GM08714 (cell line): ENCODE measurements around the gene PTPRE.
A peak's percentile ranks its signal among the peaks of the same experiment; 100 is the strongest.

Experiments
- H3K4me3 ChIP-seq: fragments of 200-500 bp; sonication (Bioruptor generic); 2 replicates; pipeline ENCODE4 v1.5.1; 2014; ENCODE audit warnings: mild to moderate bottlenecking, low read length, inconsistent platforms
- ZNF274 ChIP-seq: IDR thresholded peaks from 2 replicates; pipeline ENCODE4 v1.6.1; 2012; ENCODE audit warnings: mild to moderate bottlenecking, low read depth, low read length

PTPRE gene

DNA sequence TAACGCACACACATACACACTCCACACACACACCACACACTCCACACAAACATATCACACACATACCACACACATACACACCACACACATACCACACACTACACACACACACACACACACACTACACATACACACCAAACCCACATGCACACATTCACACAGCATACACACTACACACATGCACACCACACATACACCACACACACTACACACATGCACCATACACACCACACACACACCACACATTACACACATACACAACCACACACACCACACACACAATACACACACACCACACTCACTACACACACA, 153.0 kb downstream of the PTPRE start:
- no peak for TF ChIP-seq ZNF274
- H3K4me3 ChIP-seq = no peak overlapping the region

DNA sequence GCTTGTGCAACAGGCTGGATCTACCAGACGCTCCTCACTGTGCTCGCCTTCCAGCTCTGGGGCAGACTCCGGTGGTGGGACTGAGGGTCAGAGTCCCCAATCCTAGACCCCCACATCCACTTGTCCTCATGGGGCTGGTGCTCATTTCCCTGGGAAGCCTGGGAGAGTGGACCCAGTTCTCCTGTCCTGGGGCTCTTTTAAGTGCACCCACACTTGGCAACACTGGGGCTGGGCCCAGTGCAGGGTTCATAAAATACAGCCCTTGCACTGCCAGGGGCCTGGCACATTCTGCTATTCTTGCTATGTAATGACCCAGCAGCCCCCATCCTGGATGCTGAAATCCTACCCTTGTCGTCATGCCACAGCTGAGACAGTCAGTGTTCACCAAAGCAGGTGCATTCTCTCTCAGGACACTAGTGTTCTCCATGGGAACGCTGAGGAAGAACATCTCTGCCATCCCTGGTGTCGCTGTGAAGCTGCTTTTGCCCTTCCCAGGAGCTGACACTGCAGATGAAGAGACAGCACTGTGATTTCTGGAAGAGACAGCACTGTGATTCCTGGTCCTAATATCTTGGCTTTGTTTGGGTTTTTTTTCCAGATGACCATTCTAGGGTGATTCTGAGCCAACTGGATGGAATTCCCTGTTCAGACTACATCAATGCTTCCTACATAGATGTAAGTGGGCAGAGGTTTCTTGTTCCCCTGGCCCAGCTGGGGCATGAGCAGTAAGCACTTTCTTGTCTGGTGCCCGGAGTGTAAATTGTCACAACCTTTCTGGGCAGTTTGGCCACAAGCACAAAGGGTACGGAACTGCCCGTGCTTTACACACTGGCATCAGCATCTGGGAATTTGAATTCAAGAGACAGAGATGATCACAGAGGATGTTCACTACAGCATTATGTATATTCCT, 153.7 kb downstream of the PTPRE start:
- TF ChIP-seq ZNF274 = no peak
- no peak overlapping the region for H3K4me3 ChIP-seq

DNA sequence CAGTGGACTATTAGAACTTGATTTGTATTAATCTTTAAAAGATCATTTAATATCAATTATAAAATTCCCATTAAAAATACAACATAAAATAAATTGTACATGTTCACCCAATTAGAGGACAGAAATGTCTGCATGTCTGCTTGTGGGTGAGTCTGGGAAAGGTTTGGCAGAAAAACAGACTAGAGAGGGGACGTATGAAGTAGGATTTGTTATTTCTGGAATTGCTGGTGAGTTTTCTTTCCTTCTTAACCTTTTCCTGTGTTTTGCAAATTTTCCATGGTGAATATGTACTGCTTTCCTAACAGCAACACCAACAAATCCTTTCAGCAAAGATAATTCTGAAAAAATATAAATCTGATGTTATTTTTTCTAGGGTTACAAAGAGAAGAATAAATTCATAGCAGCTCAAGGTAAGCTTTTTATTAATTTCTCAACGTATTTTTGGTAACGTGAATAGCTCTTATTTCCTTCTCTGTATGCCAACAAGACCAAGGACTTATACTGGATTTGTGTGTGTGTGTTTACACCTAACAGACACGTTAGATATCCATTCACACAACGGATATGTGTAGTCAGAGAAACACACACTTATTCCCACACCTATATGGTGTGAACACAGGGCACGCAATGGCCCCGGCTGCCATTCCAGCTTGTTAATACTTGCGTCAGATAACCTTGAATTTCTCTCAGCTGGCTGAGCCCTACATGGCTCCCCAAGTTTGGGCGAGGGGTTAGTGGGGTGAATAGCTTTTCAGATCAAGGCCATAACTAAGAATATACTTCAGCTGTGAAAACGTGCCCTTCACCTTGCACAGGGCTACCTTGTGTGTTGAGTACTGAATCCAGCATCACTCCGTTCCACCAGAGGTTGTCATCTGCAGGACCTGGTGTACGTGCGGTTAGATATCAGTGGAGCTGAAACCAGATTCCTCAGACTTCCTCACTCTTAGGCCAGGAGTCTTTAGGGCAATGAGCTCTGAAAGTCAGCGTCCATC, 154.7 kb downstream of the PTPRE start:
- H3K4me3 ChIP-seq = no peak overlapping the region; the same call in 1 of the 2 replicates
- no peak for TF ChIP-seq ZNF274

DNA sequence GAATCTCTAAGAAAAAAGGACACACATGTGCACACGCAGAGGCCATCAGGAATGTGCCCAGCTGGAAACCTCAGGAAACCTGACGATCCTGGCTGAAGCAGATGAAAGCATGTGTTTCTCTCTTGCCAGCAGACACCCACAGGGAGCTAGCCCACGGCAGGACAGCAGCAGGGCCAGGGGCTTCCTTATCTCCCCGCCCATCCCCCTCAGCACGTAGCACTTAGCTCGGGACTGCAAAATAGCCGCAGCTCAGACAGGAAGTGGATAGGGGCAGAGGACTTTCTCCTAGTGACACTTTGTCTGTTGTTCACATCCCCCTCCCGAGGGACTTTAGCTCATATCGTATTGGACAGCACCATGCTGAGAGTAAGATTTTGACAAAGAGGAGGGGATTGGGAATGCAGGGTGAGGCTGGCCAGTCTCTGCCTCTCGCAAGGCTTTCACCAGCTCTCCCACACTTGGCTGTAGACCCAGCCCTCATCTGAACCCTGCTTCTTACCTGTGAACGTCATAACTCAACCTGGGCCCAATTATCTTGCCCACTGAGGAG, 155.5 kb downstream of the PTPRE start:
- no peak for TF ChIP-seq ZNF274
- H3K4me3 ChIP-seq = peak overlapping the region; percentile 18; the same call in 1 of the 2 replicates

DNA sequence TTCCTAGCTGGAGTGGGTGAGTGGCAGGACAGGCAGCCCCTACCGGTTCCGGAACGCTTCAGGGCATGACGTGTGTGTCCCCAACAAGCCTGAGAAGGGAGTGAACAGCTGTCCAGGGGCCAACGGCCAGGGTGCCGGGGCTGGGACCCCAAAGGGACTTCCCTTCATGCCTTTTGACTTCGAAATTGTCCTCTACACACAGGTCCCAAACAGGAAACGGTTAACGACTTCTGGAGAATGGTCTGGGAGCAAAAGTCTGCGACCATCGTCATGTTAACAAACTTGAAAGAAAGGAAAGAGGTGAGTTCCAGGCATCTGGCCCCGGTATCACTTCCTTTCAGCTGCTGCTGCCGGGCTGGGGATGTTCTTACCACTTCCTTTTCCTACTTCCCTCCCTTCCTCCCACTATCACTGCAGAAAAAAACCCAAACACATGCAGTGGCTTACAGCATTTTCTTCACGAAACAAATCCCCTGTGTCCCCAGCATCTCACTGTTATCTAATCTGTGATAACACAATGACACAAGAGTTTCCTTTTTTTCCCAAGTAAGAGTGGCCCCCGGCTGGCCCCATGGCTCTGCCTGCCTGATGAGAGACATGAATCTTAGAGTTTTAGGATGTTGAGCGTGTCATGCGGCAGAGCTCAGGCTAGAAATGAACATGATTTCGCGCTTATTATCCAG, 156.1 kb downstream of the PTPRE start:
- no peak for TF ChIP-seq ZNF274
- H3K4me3 ChIP-seq = peak overlapping the region; percentile 18; the same call in 1 of the 2 replicates

DNA sequence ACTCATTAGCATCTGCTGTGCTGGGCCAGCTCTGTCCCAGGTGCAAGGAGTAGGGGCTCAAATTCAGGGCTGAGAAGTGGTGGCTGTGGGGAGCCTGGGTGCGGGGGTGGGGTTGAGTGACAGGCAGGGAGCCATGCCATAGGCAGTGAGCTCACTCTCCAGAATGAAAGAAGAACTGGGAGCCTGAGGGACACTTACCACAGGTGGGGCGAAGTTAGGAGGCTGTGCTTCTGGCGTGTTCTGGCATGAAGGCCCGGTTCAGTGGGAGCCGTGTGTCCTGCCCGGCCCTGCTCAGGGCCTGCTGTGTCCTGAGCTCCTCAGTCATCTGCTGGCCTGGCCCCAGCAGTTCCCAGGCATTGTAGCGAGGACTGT, 156.8 kb downstream of the PTPRE start:
- no peak for TF ChIP-seq ZNF274
- H3K4me3 ChIP-seq = no peak overlapping the region; the same call in 1 of the 2 replicates

DNA sequence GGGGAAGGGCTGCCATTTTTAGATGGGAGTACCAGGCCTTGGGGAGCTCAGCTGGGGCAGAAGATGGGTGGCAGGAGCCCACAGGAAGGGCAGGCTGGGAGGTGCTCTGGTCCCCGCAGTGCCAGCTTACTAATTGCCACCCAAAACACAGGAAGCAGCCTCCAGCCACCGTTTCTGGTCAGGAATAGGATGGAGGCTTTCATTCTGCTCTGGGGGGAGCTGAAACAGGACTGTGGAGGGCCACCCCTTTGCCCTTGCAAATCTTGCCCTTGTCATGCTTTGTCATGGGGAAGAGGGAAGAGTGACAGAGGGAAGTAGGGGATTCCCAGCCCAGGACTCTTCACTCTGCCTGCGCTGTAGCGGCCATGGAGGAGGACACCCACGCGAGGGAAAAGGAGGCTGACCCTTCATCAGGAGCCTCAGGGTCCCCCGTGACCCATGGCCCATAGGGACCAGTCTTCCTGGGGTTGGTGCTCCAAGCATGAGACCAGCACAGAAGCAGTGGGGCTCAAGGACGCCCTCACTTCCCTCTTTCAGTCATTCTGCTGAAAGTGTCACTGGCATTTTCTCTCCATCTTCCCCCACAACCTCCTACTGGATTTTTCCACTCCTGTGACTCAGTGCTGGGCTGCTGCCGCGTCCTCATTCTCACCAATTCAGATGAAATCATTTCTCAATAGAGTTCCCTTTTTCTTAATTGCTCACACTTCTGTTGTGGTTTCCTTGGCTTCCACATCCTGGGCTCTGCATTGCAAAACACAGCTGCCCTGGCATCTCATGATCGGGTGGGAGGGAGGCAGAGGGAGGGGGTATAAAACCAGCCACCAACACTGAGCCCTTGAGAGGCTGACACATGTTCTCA, 157.4 kb downstream of the PTPRE start:
- H3K4me3 ChIP-seq = no peak overlapping the region; the same call in 1 of the 2 replicates
- TF ChIP-seq ZNF274 = no peak

DNA sequence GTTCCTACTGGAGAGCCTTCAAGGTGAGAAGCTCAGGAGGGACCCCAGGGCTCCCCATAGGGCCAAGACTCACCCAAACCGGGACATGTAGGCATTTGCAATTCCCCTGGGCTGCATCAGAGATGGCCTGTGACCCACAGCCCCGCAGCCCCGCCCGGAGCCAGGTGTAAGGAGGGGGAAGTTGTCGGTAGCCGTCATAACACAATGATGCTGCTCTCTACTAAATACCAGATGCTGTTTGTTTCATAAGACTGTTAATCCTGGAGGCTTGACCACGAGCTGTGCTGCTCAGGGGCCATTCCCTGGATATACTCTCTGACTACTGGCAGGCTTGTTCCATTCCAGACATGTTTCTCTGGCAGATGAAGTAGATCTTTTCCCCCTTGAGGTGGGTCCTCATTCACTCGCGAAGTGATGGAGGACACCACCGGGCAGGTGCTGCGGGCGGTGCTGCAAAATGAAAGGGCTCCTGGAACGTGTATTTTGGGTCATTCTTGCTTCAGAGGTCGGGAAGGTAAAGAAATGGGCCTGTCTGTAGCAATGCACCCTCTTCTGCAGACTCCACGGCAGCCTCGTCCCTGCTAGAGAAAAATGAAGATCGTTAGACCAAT, 158.2 kb downstream of the PTPRE start:
- no peak overlapping the region for H3K4me3 ChIP-seq
- TF ChIP-seq ZNF274 = no peak

DNA sequence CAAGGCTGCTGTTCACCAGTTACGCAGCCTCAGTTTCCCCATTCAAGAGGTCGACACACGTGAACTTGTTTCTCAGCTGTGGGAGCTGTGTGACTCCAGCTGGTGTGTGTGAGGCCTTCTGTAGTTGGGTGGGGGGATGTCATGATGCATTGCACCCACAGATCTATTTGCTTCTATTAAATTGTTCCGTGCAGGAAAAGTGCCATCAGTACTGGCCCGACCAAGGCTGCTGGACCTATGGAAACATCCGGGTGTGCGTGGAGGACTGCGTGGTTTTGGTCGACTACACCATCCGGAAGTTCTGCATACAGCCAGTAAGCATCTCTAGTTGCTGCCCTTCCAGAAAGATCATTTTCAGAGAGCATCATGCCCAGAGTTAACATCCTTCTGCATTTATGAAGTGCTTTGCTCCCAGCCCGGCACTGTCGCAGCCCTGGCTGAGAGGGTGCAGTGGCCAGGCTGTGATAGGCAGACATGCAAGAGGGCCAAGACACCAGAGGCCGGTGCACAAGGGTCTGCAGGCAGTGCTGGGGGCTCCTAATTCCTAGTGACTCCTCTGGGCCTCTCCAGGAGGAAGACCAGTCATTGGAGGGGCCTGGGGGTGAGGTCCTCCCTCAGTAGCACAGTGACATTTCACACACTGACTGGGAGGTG, 159.1 kb downstream of the PTPRE start:
- no peak for TF ChIP-seq ZNF274
- no peak overlapping the region for H3K4me3 ChIP-seq

DNA sequence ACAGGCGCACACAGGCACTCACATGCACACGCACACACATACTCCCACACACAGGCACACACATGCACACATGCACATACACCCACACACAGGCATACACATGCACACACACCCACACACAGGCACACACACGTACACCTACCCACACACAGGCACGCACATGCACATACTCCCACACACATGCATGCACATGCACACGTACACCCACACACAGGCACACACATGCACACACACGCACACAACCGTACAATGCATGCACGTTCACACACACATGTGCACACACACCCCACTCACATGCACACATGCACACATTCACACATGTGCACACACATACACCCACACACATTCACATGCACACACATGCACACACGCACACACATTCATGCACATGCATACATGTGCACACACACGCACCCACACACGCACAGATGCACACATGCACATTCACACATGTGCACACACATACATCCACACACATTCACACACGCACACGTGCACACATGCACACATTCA, 160.0 kb downstream of the PTPRE start:
- no peak for TF ChIP-seq ZNF274
- H3K4me3 ChIP-seq = no peak overlapping the region

DNA sequence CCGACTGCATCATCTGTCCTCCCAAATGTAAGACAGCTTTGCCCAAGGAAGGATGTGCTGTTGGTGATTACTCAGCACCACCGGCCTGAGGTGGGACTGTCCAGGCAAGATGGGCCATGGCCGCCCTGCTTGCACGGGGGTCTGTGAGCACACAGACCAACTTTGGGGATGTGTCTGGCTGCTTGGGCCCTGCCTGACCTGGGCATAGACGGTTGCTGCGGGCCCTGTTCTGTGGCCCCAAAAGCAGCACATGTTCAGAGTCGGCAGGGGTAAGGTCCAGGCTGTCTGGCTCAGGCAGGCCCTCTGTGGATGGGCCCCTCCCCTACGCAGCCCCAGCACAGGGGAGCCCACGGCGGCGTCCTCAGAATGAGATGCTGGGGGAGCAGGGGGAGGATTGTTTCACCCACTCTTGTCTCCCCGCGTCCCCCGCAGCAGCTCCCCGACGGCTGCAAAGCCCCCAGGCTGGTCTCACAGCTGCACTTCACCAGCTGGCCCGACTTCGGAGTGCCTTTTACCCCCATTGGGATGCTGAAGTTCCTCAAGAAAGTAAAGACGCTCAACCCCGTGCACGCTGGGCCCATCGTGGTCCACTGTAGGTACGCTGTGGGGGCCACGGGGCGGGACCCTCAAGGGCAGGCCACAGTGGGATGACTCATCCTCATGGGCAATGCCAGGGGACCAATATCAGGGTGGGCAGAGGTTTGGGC, 160.9 kb downstream of the PTPRE start:
- H3K4me3 ChIP-seq = no peak overlapping the region
- TF ChIP-seq ZNF274 = no peak
